IMR-90 (cell line): ENCODE results near the gene RPUSD1.

ENCODE experiments used
- CTCF ChIP-seq: conservative IDR thresholded peaks from 2 replicates; pipeline ENCODE4 v1.5.1; 2012; ENCODE audit warnings: mild to moderate bottlenecking, low read depth, low read length, improper control_type of control experiment
- ELK1 ChIP-seq: fragments of 150-350 bp; IDR thresholded peaks from 2 replicates; pipeline ENCODE4 v1.6.1; 2016; ENCODE audit warnings: low read depth, mild to moderate bottlenecking, low read length, moderate library complexity, borderline replicate concordance

- TF ChIP-seq CTCF (no peak), ELK1 (no peak)
Observed at GRCh38 chr16:756428-756827, 31.8 kb downstream of the RPUSD1 start.
